Embryonic facial prominence (tissue), 1 donor: Measurements from ENCODE around the gene XDH.

ENCODE experiments used
- DNase-seq: peaks from one replicate; pipeline ENCODE4 v3.0.0-alpha.2; 2016; ENCODE audit errors: extremely low spot score

The XDH gene

DNA sequence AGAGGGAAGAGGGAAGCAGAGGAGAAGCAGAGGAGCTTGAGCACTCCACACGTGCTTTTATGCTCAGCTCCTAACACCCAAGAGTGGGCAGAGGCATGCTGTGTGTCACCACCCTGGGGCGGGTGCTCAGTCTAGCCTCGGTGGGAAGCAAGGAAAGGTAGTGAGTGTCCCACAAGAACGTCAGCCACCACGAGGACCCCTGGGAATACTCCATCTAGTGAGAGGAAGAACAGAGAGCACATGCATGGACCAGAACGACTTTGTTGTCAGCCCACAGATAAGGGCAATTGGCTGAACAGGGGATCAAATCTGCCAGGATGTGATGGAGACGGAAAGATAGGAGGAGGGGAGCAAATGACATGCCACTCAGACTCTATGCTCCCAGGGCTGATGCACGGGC lies 83.4 kb downstream of the XDH start:
- DNase-seq = no peak

DNA sequence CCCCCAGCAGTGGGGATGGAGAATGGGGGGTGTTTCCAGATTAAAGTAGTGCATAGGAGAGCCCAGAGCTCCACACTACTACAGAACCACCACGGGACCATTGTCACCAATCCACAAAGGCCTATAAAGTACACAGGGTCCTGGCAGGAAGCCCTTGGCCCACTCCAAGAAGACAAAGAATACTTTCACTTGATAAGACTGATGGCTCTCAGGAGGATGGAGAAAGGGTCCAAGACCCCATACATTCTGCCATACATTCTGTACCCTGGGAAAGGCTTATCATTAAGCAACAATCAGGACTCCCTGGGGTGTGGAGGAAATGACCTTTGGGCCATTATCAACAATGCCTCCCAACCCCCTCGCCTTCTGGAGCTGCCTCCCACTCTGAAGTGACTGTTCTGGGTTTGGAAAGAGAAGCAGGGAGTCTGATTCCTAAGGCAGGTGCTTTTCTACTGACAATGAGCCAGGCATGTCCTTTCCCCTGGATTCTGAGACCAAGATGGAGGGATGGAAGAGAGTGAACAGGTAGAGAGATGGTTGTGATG lies 85.4 kb downstream of the XDH start:
- no peak for DNase-seq

DNA sequence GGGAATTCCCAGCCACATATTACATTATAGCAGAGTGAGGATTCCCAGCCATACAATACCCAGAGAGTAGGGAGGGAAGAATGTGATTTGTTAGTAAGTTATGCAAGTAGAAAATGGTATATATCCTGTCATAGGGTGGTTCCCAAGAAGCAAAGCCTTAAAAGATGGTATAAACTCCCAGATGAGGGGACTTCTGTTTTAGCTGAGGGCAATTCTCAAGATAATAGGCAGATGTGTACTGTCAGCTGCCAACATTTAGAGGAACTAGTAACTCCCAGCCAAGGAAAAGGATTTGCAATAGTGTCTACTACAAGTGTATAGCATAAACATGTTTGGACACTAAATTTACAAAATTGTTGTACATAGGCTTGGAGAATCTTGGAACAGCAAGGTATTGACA lies 86.5 kb downstream of the XDH start:
- no peak for DNase-seq

DNA sequence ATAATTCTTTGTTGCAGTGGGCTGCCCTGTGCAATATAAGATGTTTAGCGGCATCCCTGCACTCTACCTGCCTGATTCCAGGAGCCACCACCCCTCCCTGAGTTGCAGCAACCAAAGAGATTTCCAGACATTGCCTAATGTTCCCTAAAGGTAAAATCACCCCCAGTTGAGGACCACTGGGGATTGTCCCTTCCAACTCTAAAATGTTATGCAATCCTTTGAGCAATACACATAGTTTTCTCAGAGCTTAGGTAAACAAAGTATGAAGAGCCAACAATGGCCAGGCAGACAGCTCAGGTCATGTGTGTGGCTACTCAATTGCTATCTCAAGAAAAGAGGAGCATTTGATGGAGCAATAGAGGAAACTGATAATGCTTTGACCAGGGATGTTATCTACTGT lies 87.0 kb downstream of the XDH start:
- DNase-seq = no peak

DNA sequence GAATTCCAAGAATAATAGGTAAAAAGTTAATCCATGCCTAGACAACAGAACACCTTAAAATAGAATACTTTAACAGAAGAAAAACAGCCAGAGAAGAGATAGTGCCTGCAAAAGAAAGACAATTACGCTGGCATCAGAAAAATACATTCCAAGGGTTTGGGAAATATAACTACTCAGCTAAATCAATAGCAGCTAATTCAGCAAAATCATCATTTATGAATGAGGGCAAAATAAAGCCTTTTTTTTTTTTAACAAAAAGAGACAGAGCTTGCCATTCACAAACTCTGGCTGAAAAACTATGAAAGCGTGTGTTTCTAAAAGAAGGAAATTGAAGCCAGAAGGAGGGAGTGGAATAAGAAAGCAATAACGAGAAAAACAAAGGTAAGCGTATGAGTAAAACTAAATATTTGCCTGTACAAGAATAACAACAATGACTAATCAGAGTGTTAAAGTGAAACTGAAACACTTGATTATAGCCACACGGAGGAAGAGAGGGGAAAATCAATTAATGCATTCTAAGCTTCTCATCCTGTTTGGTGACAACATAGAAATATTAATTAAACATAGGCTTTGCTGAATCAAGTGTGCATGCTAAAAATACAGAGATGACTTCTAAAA lies 90.4 kb downstream of the XDH start:
- no peak for DNase-seq

DNA sequence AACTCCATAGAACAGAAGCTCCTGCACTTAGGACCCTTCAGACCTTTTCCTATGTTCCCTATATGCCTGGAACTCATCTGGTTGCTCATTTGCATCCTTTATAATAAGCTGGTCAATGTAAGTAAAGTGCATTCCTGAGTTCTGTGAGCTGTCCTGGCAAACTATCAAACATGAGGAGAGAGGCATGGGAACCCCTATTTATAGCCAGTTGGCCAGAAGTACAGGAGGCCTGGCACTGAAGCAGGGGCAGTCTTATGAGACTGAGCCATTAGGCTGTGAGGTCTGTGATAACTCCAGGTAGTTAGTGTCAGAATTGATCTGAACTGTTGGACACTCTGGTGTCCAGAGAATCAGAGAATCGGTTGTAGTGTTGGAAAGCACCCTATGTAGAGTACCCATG lies 92.2 kb downstream of the XDH start:
- no peak for DNase-seq

DNA sequence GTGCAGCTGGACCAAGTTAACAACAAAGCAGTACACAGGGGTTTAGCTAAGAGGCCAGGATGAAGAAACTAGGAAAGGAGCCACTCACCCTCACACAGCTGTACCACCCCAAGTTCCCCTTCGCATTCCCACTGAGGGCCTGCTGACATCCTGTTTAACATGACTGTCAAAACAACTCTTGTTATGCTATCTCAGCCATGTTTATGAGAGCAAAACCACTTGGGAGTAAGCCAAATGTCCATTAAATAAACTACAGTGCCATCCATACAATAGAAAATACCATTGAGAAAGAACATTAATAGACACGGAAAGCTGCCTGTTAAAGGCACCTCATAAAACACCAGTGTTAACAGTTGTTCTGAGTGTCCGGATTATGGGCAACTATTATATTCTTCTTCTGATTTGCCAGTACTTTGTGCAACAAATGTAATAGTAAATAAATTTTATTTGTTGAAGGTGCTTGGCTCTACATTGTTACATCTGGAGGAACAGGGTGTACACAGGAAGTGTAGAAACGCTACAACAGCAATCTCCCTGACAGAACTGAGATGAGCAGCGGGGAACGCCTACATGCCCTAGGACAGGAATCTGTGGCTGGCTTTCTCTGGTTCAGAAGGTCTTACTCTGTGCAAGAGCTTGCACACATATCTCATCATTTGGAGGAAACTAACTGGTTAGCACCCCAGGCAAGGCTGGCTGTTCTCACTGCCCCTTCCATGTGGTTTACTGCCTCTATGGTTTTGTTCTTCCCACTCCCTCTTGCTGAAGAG lies 95.0 kb downstream of the XDH start:
- DNase-seq = no peak

DNA sequence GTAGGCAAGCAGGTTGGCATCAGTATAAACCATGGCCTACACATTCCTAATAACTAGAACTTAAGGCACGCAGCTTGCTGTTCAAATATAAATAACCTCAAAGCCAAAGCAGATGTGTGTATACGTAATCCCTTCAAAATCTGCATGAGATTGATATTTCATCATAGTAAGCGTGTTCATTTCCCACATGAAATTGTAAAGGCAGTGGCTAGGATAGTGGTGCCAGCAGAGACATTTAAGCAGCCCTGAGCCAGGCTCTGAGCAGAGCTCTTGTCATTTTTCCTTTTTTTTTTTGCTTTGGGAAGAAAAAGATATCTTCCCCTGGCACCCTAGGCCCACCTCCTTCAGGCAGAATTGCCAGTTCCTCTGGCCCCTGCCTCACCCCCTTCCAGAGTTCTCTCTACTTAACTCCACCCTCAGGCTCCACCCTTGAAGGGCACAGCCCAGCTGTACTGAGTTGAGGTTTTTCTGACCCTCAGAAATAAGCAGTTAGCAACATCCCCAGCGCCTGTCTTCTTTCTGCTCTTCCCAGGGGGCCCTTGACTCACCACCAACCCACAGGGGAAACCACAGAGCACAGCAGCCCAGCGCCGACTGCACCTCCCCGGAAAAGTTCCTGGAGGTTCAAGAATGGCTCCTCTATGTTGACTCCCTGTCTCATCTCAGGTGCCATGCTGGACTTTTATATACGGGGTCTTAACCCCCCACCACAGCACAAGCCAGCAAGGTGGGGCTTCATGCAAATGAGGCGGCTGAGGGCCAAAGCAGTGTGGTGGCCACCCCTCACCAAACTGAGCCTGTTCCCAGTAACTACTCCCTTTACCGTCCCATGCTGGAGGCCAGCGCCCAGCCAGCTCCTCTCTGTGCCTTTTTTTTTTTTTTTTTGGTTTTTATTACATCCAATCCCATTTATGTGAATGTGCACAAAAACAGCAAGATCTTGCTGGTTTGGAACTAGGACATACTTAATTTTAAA lies 95.9 kb downstream of the XDH start:
- peak; percentile 39 for DNase-seq

DNA sequence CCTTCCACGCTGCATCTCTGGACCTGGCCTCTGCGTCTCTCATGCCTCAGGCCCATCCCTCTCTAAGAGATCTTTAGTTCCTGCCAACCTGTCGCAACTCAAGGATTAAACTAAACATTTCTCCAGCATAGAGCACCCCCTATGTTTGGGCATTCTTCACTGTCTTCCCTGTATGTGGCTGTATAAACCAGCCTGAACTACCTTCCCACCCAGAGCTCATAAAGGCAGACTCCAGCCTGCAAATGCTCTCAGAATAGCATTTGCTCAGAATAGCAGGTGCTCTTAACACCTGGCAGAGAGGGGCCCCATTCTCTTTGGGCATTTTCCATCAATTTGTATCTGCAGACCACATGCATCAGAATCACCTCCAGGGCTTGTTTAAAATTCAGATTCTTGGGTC lies 97.1 kb downstream of the XDH start:
- DNase-seq = no peak

DNA sequence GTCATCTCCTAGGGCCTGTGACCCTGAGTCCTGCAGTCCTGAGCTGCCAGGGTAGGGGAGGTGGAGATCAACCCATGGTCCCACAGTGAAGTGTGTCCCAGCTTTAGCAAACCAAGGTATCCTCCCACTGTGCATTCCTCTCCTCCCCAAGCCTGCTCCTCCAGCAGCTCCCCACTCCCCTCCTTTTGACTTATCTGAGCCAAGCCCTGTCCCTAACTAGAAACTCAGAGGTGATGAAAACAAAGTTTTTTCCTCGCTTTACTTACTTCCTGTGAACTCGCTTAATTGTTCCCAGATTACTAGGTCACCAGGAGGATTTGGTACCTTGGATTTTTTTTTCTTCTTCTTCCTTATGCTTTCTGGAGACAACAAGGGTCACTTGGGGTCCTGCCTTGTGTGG lies 99.8 kb downstream of the XDH start:
- no peak for DNase-seq

DNA sequence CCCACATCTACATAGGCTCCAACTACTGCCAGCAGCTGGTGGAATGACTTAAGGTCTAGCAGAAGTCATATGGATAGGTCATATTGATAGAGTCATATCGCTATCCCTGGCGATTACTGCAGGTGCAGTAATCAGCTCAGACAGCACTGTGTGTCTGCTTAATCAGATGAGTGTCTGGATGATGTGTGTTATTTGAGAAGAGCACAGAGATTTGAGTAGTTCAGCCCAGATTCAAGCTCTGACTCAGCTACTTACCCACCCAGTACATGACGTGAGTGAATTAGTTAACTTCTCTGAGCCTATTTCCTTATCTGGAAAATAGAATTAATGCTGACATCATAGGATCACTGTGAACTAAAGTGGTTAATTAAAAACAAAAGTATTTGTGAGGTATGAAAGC lies 101.6 kb downstream of the XDH start:
- no peak for DNase-seq

DNA sequence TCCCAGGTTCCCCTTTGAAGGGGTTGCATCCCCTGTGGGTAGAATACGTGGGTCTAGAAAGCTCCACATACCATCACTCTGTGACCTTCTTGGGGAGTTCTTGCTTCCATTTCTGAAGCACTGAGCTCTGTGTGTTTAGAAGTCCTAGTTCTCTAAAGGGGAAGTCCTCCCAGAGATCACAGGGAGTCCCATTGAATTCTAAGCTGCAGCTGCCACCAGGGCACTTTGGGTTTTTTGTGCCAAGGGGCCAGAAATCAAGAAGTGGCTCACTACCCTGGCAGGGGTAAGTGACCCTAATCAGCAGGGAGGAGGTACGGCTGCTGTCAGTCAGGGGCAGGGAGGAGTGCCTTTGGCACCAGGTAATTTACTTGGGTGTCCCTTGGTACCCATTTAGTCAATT lies 109.7 kb downstream of the XDH start:
- no peak for DNase-seq

DNA sequence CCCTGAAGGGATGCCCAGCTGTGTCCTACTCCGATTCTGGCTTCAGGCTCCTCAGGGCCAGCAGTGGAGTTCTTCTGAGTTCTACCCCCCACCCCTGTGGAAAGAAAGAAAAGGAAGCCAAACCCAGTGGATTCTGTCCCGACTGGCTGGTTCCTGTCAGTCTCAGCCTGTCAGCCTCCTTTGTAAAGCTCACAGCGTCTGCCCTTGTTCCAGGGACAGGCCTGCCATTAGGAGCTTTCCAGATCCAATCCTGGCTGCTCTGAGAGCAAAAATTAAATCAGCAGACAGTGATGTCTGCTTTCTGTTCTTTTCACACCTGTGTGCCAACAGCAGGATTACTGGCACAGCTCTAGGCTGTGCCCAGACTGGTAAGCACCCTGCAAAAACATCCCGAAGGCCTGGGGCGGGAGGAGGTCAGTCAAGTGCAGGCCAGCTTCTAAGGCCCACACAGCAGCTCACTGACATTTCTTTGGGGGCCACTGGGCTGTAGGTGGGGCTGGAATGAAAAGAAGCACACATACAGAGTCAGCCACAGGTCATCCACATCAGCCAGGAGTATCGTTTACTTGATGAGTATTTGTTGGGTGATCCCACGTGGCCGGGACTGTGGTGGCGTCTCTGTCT lies 111.5 kb downstream of the XDH start:
- no peak for DNase-seq

DNA sequence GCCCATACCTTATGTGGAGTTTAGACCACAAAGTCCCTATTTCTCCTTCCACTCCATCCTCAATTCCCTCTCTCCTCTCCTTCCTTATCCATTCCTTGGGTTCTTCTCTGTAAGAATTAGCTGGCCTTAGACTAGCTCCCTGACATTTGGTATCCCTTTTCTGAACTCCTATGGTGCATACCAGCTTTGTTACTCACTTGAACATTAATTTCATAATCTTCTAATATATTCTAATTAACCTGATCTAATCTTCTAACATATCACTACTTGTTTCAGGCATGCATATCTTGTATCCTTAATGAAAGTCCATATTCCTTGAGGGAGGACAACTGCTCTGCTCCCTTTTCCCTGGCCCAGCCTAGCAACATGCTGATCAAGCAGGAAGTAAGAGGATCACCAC lies 114.2 kb downstream of the XDH start:
- DNase-seq = no peak

DNA sequence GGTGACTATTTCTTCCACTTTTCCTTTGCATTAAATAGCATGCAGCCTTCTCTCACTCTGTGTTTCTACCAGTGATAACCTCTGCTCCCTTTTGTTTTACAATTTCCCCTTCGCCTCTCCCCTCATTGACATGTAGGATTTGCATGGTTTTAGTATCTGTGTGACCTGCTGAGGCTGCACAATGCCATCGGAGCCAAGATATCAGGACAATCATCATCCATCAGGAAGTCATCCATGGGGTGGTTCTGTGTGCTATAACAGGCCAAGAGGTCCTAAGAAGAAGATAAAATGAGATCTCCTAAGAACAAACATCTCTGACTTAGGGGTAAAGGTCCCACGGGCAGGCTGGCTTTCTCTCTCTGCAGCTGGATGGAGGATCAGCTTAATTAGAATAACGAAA lies 115.0 kb downstream of the XDH start:
- DNase-seq = no peak

DNA sequence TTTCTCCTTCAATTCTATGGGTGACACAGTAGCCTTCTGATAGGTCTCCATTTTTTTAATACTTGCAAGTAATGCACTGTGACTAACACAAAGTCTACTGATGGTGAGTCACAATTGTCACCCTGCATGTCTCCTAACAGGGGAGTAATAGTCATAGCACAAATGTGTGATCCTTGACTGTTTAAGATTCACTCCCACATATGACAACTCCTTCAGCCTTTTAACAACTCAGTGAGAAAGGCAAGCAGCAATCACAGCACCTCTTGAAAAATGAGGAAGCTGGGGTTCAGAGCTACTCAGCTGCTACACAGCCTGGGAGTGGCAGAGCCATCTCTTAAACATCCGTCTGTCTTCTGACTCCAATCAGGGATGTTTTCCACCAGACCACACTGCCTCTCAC lies 116.8 kb downstream of the XDH start:
- no peak for DNase-seq

DNA sequence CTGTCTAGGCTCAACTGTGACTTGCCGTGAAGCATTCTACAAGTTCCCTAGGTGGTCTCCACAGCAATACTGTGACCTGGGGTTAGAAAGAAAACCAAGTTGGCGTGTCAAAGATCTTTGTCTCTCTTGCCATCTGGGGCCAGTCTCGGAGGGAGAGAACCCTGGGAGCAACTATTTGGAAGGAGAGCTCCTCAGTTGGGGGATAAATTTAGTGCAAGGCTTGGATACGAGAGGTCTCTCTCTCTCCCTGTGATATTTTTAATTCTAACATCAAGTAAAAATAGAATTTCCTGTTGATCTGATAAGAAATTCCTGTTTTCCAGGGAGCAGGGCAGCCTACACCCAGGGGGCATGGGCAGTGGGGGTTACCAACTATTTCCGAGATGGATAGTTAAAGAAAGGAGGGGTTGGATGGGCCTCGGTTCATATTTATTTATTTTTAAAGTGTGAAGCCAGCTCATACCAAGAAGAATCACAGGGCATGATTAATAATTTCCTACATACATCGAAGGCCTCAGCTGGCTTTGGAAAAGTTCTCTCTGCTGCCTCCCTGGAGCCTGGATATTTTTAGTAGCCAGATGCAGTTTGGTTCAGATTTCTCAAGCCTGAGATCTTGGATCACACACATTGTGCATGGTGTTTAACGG lies 117.8 kb downstream of the XDH start:
- no peak for DNase-seq

DNA sequence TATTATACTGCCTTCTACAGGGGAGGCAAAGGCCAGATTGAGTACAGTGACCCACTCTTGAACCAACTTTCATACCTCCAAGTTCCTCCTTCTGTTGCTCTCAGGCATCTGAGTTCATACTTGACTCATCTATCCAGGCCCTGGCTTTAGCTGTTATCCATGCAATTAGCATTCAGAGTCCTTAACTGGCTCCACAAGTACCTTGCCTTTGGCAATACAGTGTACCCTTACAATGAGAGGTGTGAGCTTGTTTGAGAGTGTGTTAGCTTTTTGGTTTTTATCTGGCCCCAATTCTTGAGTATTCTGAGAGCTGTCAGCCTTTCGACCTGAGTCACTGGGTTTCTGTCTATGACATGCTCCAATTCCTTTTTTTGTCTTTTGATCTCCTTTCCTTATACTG lies 120.3 kb downstream of the XDH start:
- DNase-seq = no peak

DNA sequence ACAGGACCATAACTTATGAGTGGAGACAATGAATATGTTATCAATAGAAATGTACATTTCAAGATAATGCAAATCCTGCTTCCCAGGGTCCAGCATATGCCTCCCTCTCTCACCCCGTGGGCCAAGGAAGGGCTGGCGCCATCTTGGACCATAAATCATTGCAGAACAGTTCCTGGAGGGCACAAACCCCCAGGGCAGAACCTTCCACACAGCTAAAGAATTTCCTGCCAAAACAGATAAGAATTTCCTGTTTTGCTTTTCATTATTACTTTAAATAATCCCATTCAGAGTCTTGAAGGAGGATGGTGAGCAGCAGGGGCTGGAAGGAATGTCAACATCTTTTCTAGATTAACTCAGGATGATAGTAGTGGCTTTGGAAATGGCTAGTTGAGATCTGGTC lies 126.9 kb downstream of the XDH start:
- DNase-seq = no peak

DNA sequence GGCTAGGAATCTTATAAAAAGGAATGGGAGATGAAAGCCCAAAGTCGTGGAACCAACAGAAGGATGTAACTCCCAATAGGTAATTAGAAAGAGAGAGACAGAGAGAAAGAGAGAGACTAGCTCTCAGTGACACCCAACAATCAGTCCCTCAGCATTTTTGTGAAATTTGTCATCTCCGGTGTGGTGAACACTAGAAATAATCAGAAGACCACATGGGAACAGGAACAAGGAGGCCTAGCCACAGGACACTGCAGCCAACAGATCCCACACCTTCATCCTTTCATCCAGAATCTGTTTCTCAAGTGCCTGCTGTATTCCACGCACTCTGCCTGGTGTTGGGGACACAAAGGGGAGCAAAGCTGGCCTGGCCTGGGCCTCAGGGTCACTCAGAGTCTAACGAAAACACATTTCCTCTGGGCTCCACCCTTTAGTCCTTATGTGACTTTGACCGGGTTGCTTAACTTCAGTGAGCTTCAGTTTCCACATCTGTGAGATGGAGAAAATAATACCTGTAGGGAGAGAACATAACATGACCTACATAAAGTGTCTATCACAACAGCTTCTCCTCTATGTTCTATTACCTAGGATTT lies 127.5 kb downstream of the XDH start:
- no peak for DNase-seq

DNA sequence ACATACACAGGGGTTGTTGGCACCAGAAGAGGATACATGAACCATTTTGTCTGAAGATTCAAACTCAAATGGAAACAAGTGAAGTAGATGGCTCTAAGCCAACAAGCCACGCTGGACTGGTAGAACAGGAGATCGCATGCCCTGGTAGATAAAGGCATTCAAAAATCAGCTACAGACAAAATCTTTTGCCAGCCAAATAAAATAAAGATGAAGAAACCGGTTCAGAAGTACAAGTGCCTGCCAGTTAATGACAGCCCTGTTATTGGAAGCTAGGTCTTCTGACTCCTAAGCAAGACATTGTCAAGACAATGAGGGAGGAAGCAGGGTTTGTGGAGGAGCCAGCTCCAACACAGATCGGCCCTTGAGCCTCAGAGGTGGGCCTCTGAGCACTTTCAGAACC lies 128.3 kb downstream of the XDH start:
- no peak for DNase-seq
